ENCODE measurements around the gene SMTN.
"Not testable (repeated sequence)": the region's sequence is repeated elsewhere in the genome, so short reads cannot be mapped to it uniquely, and the experiment has no call there.

The SMTN gene

GRCh38 chr22:31104869-31105268, 23.8 kb downstream of the SMTN start:
- DNase-seq (ENCODE audit: low read depth) = no peak

DNA sequence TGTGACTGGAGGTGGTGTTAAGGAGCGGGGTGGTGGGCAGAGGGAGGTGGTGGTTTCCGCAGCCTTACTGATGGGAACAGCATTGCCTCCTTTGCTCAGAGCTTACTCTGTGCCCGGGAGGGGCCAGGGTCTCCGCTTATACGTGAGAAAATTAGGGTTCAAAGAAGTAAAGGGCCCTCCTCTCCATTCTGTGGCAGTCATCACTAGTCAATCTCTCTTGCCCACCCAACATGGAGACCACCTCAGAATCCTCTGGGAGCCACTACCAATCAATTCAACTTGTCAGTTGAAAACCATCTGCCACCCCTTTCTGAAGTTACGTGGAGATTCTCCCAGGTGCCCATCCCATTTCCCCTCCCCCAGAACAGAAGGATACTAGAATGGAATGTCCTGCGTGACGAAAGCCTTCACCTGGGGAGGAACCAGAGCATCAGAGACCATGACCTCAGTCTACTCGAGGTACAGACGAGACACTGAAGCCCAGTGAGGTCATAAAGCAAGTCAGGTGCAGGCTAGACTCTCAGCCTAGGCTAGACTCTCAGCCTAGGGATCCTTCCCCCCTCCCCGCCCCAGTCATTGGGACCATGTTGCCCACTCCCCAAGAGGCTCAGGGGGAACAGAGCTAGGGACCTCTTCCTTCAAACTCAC, 24.3 kb downstream of the SMTN start:
- no peak for DNase-seq (ENCODE audit: low read depth)

GRCh38 chr22:31106001-31106571, 25.0 kb downstream of the SMTN start:
- no peak for DNase-seq (ENCODE audit: low read depth)

DNA sequence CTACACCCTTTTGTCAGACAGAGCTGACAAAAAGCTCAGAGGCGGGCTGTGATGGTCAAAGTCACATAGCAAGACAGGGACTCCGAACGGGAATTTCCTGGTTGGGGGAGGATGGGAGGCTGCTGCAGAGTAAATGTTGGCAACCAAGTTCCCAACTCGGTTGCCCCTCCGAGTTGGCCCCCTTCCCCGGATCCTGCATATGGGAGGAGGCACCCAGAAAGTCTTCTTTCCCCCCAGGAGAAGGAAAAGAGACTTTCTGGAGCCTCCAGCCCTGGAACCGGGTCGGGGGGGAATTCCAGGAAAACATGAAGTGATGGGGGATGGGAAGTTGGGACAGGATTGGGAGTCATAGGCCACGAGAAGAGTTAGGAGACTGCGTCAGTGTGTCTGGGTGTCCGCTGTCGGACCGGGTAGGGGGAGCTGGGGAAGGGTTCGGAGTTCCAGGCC, 25.6 kb downstream of the SMTN start:
- peak; percentile 50 for DNase-seq (ENCODE audit: low read depth)

- DNase-seq (ENCODE audit: low read depth) = peak; percentile 98
These were observed 26.2 kb downstream of the SMTN start, which contains the start of gene SELENOM for GRCh38 chr22:31107178-31107893. SELENOM (minus strand) TSS chr22:31107568; CDS start chr22:31107505, 63 bp downstream.

- DNase-seq (ENCODE audit: low read depth) = no peak
These were observed 26.7 kb downstream of the SMTN start for GRCh38 chr22:31107894-31108218.

GRCh38 chr22:31112547-31113091, 31.5 kb downstream of the SMTN start:
- DNase-seq (ENCODE audit: low read depth) = not testable (repeated sequence)

DNA sequence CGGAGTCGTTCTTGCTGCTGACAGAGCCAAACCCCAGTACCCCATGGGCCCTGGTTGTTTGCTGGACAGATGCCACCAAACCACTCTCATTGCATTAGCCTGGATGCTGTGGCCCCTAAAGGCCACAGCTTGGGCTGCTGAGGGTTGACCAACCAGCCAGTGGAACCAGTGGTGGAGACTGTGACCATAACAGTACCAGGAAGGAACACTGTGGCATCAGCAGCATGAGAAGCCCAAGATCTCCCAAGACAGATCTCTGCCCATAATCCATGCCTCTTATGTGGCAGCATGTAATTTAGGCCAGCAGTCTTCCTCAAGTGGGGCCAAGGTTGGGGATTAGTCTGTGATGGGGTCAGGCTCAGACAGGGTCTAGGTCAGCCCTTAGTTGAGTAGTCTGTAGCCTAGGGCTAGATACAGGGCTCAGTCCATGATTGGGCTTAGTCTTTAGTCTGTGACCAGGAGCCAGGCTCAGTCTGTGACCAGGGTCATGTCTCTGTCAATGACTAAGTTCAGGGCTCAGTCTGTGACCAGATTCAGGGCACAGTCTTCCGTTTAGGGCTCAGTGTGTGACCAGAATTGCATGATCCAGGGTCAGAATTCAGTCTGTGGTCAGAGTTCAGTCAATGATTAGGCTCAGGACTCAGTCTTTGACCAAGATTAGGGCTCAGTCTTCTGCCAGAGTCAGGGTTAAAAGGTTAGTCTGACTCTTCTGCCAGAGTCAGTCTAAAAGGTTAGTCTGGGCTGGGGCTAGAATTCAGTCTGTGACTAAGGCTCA, 37.1 kb downstream of the SMTN start:
- DNase-seq (ENCODE audit: low read depth) = no peak

DNA sequence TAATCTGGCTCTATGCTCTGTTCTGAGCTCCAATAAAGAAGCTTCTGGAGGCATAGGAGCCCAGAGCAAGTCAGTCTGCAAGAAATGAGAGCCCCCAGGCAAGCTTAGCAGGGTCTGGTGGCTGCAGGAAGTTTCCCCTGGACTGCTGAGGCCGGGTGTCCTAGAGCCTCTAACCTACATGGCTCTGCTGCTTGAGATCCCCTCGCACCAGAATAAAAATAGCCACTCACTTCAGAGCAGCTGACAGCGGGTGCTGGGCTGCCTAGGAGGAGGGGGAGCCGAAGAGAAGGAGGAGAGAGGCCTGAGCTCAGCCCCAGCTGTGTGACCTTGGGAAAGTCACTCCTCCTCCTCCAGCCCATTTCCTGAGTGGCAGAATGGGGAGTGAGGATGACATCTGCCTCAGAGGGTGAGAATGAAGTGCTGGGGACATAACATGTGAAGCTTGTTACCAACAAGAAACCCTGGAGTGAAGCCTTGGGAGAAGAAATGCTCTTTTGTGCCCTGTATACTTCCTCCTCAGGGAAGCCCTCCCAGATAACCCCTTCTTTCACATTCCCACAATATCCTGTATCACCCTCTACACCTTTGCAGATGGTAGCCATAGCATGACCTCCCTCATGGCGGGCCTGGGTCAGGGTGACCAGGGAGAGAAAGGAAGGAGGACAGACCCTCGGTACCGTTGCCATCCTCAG, 38.1 kb downstream of the SMTN start:
- no peak for DNase-seq (ENCODE audit: low read depth)

GRCh38 chr22:31120230-31120629, 39.1 kb downstream of the SMTN start:
- no peak for DNase-seq (ENCODE audit: low read depth)

- DNase-seq (ENCODE audit: low read depth) = no peak
These were observed 39.5 kb downstream of the SMTN start for GRCh38 chr22:31120642-31121041.

- DNase-seq (ENCODE audit: low read depth) = no peak
These were observed 40.3 kb downstream of the SMTN start for GRCh38 chr22:31121403-31121802.

- DNase-seq (ENCODE audit: low read depth) = no peak
These were observed 41.0 kb downstream of the SMTN start for GRCh38 chr22:31122196-31122531.

DNA sequence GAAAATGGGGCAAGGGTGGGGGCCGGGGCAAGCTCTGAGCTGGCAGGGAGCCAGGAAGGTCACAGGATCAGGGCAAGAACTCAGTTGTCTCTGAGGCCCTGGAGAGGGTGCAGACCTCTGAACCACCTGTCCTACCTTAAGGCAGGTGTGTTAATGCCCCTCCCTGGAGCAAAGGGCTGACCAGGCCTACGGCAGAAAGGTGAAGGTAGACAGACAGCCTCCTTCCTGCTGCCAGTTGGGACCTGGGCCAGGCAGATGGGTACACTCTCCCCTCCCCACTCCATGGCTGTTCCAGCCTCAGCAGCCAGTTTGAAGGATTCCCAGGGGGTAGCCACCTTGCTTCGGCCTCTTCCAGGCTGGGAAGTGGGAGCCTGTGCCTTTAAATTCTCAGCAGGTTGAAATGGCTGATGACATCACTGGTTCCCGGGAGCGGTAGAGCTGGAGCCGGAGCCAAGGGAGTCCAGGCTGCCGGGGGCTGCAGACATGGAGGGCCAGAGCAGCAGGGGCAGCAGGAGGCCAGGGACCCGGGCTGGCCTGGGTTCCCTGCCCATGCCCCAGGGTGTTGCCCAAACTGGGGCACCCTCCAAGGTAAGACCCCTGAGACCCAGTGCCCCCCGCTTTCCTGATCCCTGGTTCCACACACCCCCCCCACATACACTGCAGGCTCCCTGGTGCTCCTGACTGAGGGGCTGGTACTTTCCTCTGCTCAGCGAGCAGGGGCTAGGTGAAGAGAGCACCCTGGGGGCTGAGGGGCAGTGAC, 41.6 kb downstream of the SMTN start, which contains the start of gene INPP5J:
Gene INPP5J (plus strand): TSS at position 435 of the 760 bp plus-strand sequence. CDS start 49 bp downstream, at position 484.
- DNase-seq (ENCODE audit: low read depth) = peak; percentile 57

GRCh38 chr22:31123292-31123602, 42.1 kb downstream of the SMTN start:
- no peak for DNase-seq (ENCODE audit: low read depth)

DNA sequence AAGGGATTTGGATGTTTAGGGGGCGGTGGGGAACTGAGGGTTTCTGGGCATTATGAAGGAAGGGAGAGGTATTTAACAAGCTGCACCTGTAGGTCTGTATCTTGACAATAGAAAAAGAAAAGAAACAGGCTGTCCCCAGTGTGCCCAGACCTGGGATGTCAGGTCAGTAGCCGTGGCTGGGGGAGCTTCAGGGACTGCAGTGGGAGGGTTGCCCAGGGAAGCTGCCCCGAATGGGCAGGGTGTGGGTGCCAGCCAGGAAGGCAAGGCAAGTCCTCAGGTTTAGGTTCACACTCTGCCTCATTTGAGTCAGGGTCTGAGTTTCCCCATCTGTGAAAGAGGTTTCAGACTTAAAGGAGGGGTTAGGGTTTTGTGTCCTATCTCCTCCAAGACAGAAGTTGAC, 43.2 kb downstream of the SMTN start:
- DNase-seq (ENCODE audit: low read depth) = no peak

- no peak for DNase-seq (ENCODE audit: low read depth)
These were observed 43.8 kb downstream of the SMTN start for GRCh38 chr22:31124811-31125465.

DNA sequence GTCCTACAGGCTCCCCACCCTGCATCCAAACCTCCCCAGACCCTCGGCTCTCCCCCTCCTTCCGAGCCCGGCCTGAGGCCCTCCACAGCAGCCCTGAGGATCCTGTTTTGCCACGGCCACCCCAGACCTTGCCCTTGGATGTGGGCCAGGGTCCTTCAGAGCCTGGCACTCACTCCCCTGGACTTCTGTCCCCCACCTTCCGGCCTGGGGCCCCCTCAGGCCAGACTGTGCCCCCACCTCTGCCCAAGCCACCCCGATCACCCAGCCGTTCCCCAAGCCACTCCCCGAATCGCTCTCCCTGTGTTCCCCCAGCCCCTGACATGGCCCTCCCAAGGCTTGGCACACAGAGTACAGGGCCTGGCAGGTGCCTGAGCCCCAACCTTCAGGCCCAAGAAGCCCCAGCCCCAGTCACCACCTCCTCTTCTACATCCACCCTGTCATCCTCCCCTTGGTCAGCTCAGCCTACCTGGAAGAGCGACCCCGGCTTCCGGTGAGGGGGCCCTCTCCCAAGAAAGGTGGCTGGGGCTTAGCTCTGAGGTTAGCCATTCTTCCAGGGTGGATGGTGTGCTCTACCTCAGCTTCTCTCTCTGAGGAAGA, 44.5 kb downstream of the SMTN start:
- DNase-seq (ENCODE audit: low read depth) = no peak

DNA sequence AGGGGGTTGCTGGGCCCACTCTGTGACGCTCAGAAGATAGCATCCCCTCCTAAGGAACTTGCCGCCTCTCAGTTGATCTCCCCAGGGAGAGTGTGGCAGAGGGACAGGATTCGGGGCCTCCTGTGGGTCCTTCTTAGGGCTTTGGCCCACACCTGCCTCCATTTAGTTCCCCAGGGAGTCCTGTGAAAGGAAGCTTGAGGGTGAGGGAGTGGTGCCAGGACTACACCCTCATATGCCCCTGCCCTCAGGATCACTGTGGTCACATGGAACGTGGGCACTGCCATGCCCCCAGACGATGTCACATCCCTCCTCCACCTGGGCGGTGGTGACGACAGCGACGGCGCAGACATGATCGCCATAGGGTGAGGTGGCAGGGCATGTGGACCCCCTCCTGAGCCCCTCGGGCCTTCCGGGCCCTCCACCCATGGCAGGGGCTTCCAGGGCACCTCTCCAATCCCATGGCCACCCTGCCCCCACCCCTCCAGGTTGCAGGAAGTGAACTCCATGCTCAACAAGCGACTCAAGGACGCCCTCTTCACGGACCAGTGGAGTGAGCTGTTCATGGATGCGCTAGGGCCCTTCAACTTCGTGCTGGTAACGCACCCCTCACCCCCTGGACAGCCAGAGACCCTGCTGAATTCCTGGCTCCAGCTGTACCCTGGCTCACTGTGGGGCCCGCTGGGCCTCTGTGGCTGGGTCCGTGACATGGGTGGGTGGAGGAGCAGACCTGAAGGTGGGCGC, 45.2 kb downstream of the SMTN start:
- no peak for DNase-seq (ENCODE audit: low read depth)

GRCh38 chr22:31126869-31127175, 45.7 kb downstream of the SMTN start:
- DNase-seq (ENCODE audit: low read depth) = no peak

All from iris pigment epithelial cell (primary cell).